IgD-negative memory B cell (primary cell): ENCODE data around the gene STPG1. TPM values are rescaled to one million over a fixed set of nuclear protein-coding genes. Genes with fewer than 3 reads are reported as not detected.

Experiments used
- H3K27ac Mint-ChIP-seq, 3 donors: one replicate each; pipeline ENCODE4 v1.8.0; 2020 to 2022; ENCODE audit warnings: mild to moderate bottlenecking in 3 of 3, mixed read lengths in 3 of 3, moderate library complexity in 1 of 3
- H3K27me3 Mint-ChIP-seq: one replicate; pipeline ENCODE4 v1.8.0; 2021; ENCODE audit warnings: mixed read lengths
- H3K36me3 Mint-ChIP-seq: one replicate; pipeline ENCODE4 v1.8.0; 2020; ENCODE audit warnings: mild to moderate bottlenecking, mixed read lengths
- H3K4me1 Mint-ChIP-seq, 3 donors: one replicate each; pipeline ENCODE4 v1.8.0; 2020 to 2022; ENCODE audit warnings: mixed read lengths in 3 of 3, mild to moderate bottlenecking in 1 of 3
- H3K4me3 Mint-ChIP-seq, 4 donors: one replicate each; pipeline ENCODE4 v1.8.0; 2020 to 2022; ENCODE audit warnings: mild to moderate bottlenecking in 4 of 4, mixed read lengths in 4 of 4, moderate library complexity in 3 of 4
- H3K9me3 Mint-ChIP-seq, 3 donors: one replicate each; pipeline ENCODE4 v1.8.0; 2020 to 2021; ENCODE audit warnings: mixed read lengths in 3 of 3, mild to moderate bottlenecking in 1 of 3
- polyA plus RNA-seq: library from polyadenylated mRNA; unstranded; fragments of 300-500 nt; fragmentation: Illumina TruSeq; gene quantifications from one replicate; pipeline ENCODE4 v1.2.3, GENCODE V29; 2021

STPG1 gene
- polyA plus RNA-seq, 1 donor from 2014 or later = 5.8 TPM

GRCh38 chr1:24380508-24380907, 33.1 kb downstream of the STPG1 start:
- Mint-ChIP-seq H3K9me3 (no peaks in the 10 kb centered on the region), H3K36me3 (peaks cover 9% of the 10 kb centered on the region), H3K4me1 (peaks cover 12 to 22% (median 14%) of the 10 kb centered on the region in 3 donors)

GRCh38 chr1:24379733-24380315, 33.8 kb downstream of the STPG1 start:
- H3K4me3 Mint-ChIP-seq = no peak overlapping the region
- H3K9me3 Mint-ChIP-seq = no peaks in the 10 kb centered on the region
- peaks cover 9% of the 10 kb centered on the region for H3K36me3 Mint-ChIP-seq
- no peaks in the 10 kb centered on the region for H3K27me3 Mint-ChIP-seq
- no peak overlapping the region for H3K27ac Mint-ChIP-seq
- peaks cover 7 to 23% (median 7%) of the 10 kb centered on the region in 3 donors for H3K4me1 Mint-ChIP-seq

More at GRCh38 chr1:24380508-24380907, 33.1 kb downstream of the STPG1 start:
- H3K27ac Mint-ChIP-seq = no peak overlapping the region
- no peaks in the 10 kb centered on the region for H3K27me3 Mint-ChIP-seq
- H3K4me3 Mint-ChIP-seq = no peak overlapping the region

GRCh38 chr1:24374891-24375786, 38.4 kb downstream of the STPG1 start:
- no peaks in the 10 kb centered on the region for H3K9me3 Mint-ChIP-seq
- peak overlapping the region in 2 of 3 donors; percentile 1 to 75 for H3K27ac Mint-ChIP-seq
- H3K4me3 Mint-ChIP-seq = no peak overlapping the region
- no peaks in the 10 kb centered on the region for H3K27me3 Mint-ChIP-seq
- peaks cover 5% of the 10 kb centered on the region for H3K36me3 Mint-ChIP-seq
- peaks cover 12 to 32% (median 15%) of the 10 kb centered on the region in 3 donors for H3K4me1 Mint-ChIP-seq

GRCh38 chr1:24373710-24374109, 39.9 kb downstream of the STPG1 start:
- Mint-ChIP-seq H3K27me3 (no peaks in the 10 kb centered on the region), H3K9me3 (no peaks in the 10 kb centered on the region), H3K27ac (peak overlapping the region; percentile 85 to 96 (median 92)), H3K4me1 (peaks cover 12 to 32% (median 15%) of the 10 kb centered on the region in 3 donors), H3K4me3 (peak overlapping the region in 3 of 4 donors; percentile 13 to 87 (median 43)), H3K36me3 (peaks cover 4% of the 10 kb centered on the region)

- Mint-ChIP-seq H3K36me3 (peaks cover 4% of the 10 kb centered on the region), H3K4me1 (peaks cover 12 to 32% (median 15%) of the 10 kb centered on the region in 3 donors), H3K9me3 (no peaks in the 10 kb centered on the region), H3K27me3 (no peaks in the 10 kb centered on the region), H3K27ac (peak overlapping the region; percentile 85 to 96 (median 92)), H3K4me3 (peak overlapping the region in 3 of 4 donors; percentile 13 to 87 (median 43))
Observed at GRCh38 chr1:24373044-24373443, 40.5 kb downstream of the STPG1 start.

- H3K4me1 Mint-ChIP-seq = peaks cover 12 to 18% (median 15%) of the 10 kb centered on the region in 3 donors
- no peaks in the 10 kb centered on the region for H3K27me3 Mint-ChIP-seq
- H3K9me3 Mint-ChIP-seq = no peaks in the 10 kb centered on the region
- no peak overlapping the region for H3K27ac Mint-ChIP-seq
- H3K4me3 Mint-ChIP-seq = peak overlapping the region in 1 of 4 donors; percentile 28
- peaks cover 12% of the 10 kb centered on the region for H3K36me3 Mint-ChIP-seq
Observed at GRCh38 chr1:24369801-24370200, 43.8 kb downstream of the STPG1 start.

GRCh38 chr1:24369199-24369598, 44.4 kb downstream of the STPG1 start:
- Mint-ChIP-seq H3K27me3 (no peaks in the 10 kb centered on the region), H3K27ac (no peak overlapping the region), H3K36me3 (peaks cover 12% of the 10 kb centered on the region), H3K4me1 (peaks cover 12 to 16% (median 15%) of the 10 kb centered on the region in 3 donors), H3K9me3 (no peaks in the 10 kb centered on the region), H3K4me3 (no peak overlapping the region)

- Mint-ChIP-seq H3K27ac (no peak overlapping the region), H3K4me1 (no peaks in the 10 kb centered on the region), H3K36me3 (peaks cover 16% of the 10 kb centered on the region), H3K9me3 (no peaks in the 10 kb centered on the region), H3K4me3 (no peak overlapping the region), H3K27me3 (no peaks in the 10 kb centered on the region)
Observed at GRCh38 chr1:24366707-24367106, 46.9 kb downstream of the STPG1 start.

GRCh38 chr1:24364975-24365678, 48.5 kb downstream of the STPG1 start:
- peaks cover 14% of the 10 kb centered on the region for H3K36me3 Mint-ChIP-seq

GRCh38 chr1:24364605-24364974, 49.0 kb downstream of the STPG1 start:
- Mint-ChIP-seq H3K27ac (no peak overlapping the region), H3K27me3 (no peaks in the 10 kb centered on the region), H3K4me1 (no peaks in the 10 kb centered on the region), H3K36me3 (peaks cover 13% of the 10 kb centered on the region), H3K9me3 (no peaks in the 10 kb centered on the region), H3K4me3 (no peak overlapping the region)

More at GRCh38 chr1:24364975-24365678, 48.5 kb downstream of the STPG1 start:
- no peaks in the 10 kb centered on the region for H3K27me3 Mint-ChIP-seq
- no peaks in the 10 kb centered on the region for H3K9me3 Mint-ChIP-seq
- H3K4me3 Mint-ChIP-seq = no peak overlapping the region
- no peak overlapping the region for H3K27ac Mint-ChIP-seq
- H3K4me1 Mint-ChIP-seq = no peaks in the 10 kb centered on the region

GRCh38 chr1:24363994-24364393, 49.6 kb downstream of the STPG1 start:
- no peaks in the 10 kb centered on the region for H3K27me3 Mint-ChIP-seq
- H3K4me3 Mint-ChIP-seq = no peak overlapping the region
- H3K27ac Mint-ChIP-seq = no peak overlapping the region
- peaks cover 13% of the 10 kb centered on the region for H3K36me3 Mint-ChIP-seq
- no peaks in the 10 kb centered on the region for H3K4me1 Mint-ChIP-seq
- no peaks in the 10 kb centered on the region for H3K9me3 Mint-ChIP-seq

- no peaks in the 10 kb centered on the region for H3K27me3 Mint-ChIP-seq
- H3K9me3 Mint-ChIP-seq = no peaks in the 10 kb centered on the region
- H3K36me3 Mint-ChIP-seq = peaks cover 14% of the 10 kb centered on the region
- H3K4me1 Mint-ChIP-seq = no peaks in the 10 kb centered on the region
- no peak overlapping the region for H3K4me3 Mint-ChIP-seq
- H3K27ac Mint-ChIP-seq = no peak overlapping the region
Observed at GRCh38 chr1:24362982-24363614, 50.5 kb downstream of the STPG1 start.

GRCh38 chr1:24362396-24362795, 51.2 kb downstream of the STPG1 start:
- Mint-ChIP-seq H3K4me1 (peaks cover 0 to 2% (median 0%) of the 10 kb centered on the region in 3 donors), H3K4me3 (no peak overlapping the region)

GRCh38 chr1:24361811-24362210, 51.8 kb downstream of the STPG1 start:
- no peaks in the 10 kb centered on the region for H3K27me3 Mint-ChIP-seq
- no peak overlapping the region for H3K27ac Mint-ChIP-seq
- peaks cover 19% of the 10 kb centered on the region for H3K36me3 Mint-ChIP-seq
- no peak overlapping the region for H3K4me3 Mint-ChIP-seq
- H3K9me3 Mint-ChIP-seq = no peaks in the 10 kb centered on the region
- H3K4me1 Mint-ChIP-seq = peaks cover 0 to 2% (median 0%) of the 10 kb centered on the region in 3 donors

More at GRCh38 chr1:24362396-24362795, 51.2 kb downstream of the STPG1 start:
- H3K36me3 Mint-ChIP-seq = peaks cover 19% of the 10 kb centered on the region
- no peaks in the 10 kb centered on the region for H3K27me3 Mint-ChIP-seq
- H3K9me3 Mint-ChIP-seq = no peaks in the 10 kb centered on the region
- no peak overlapping the region for H3K27ac Mint-ChIP-seq
